ENCODE measurements around the gene BUD23. TPM values are rescaled to one million over a fixed set of nuclear protein-coding genes. Genes with fewer than 3 reads are reported as not detected.
A peak's percentile ranks its signal among the peaks of the same experiment; 100 is the strongest.

The BUD23 gene
- total and polyA plus RNA-seq, 7 donors: 50.4 to 155 (median 96.2) TPM

GRCh38 chr7:73700581-73701134 is 17.3 kb downstream of the BUD23 start:
- no peak overlapping the region for H3K4me3 ChIP-seq
- intact Hi-C loops (cut with DNase I): no loop called here
- ATAC-seq (no peak), DNase-seq (no peak)
- H3K4me1 ChIP-seq: no peaks in the 10 kb centered on the region
- H3K27ac ChIP-seq: no peak overlapping the region
- no peak for TF ChIP-seq CTCF (IDR thresholded peaks at IDR 0.05)
- H3K36me3 ChIP-seq (ENCODE audit: insufficient read depth in 1 of 2, low read depth in 1 of 2): peaks cover 0 to 51% of the 10 kb centered on the region in 2 donors
- no peaks in the 10 kb centered on the region for H3K9me3 ChIP-seq
- WGBS, 3 donors: 85 to 89% (median 85%) methylated on average over 12 to 15 of the region's 15 CpGs
- no peaks in the 10 kb centered on the region for H3K27me3 ChIP-seq (ENCODE audit: insufficient read depth in 3 of 3, low read length in 2 of 3)

GRCh38 chr7:73701357-73701995 is 18.1 kb downstream of the BUD23 start:
- H3K4me3 ChIP-seq: no peak overlapping the region
- H3K9me3 ChIP-seq: no peaks in the 10 kb centered on the region
- WGBS, 3 donors: 67 to 74% (median 74%) methylated on average over 13 of the region's 13 CpGs
- H3K4me1 ChIP-seq: no peaks in the 10 kb centered on the region
- H3K27me3 ChIP-seq (ENCODE audit: insufficient read depth in 3 of 3, low read length in 2 of 3): no peaks in the 10 kb centered on the region
- no peak overlapping the region for H3K27ac ChIP-seq
- ATAC-seq (peak; percentile 32 to 62 (median 60)), DNase-seq (no peak)
- peak; percentile 37 for TF ChIP-seq CTCF (IDR thresholded peaks at IDR 0.05)
- H3K36me3 ChIP-seq (ENCODE audit: insufficient read depth in 1 of 2, low read depth in 1 of 2): peaks cover 0 to 43% of the 10 kb centered on the region in 2 donors
- intact Hi-C loops (cut with DNase I): no loop called here

- Histone ChIP-seq H3K27ac (no peak overlapping the region), H3K36me3 (ENCODE audit: insufficient read depth in 1 of 2, low read depth in 1 of 2) (peaks cover 0 to 35% of the 10 kb centered on the region in 2 donors), H3K27me3 (ENCODE audit: insufficient read depth in 3 of 3, low read length in 2 of 3) (no peaks in the 10 kb centered on the region), H3K4me3 (no peak overlapping the region), H3K4me1 (no peaks in the 10 kb centered on the region), H3K9me3 (no peaks in the 10 kb centered on the region)
- DNase-seq: no peak
- no peak for ATAC-seq
- TF ChIP-seq CTCF (IDR thresholded peaks at IDR 0.05): no peak
- intact Hi-C loops (cut with DNase I): no loop called here
- WGBS, 3 donors: 78 to 83% (median 83%) methylated on average over 8 of the region's 8 CpGs
Observed at GRCh38 chr7:73702226-73702625, 18.8 kb downstream of the BUD23 start.

GRCh38 chr7:73702665-73703064 is 19.3 kb downstream of the BUD23 start:
- WGBS, 3 donors: 90 to 93% (median 91%) methylated on average over 18 of the region's 18 CpGs
- Histone ChIP-seq H3K27me3 (ENCODE audit: insufficient read depth in 3 of 3, low read length in 2 of 3) (no peaks in the 10 kb centered on the region), H3K4me3 (no peak overlapping the region), H3K4me1 (no peaks in the 10 kb centered on the region), H3K27ac (no peak overlapping the region), H3K9me3 (no peaks in the 10 kb centered on the region), H3K36me3 (ENCODE audit: insufficient read depth in 1 of 2, low read depth in 1 of 2) (peaks cover 0 to 31% of the 10 kb centered on the region in 2 donors)
- DNase-seq: no peak
- TF ChIP-seq CTCF (IDR thresholded peaks at IDR 0.05): no peak
- intact Hi-C loops (cut with DNase I): no loop called here
- ATAC-seq: no peak
